ENCODE measurements around the gene PRUNE2. TPM values are rescaled to one million over a fixed set of nuclear protein-coding genes. Genes with fewer than 3 reads are reported as not detected.

The PRUNE2 gene
- total RNA-seq, 1 donor from 2014 or later = 1.9 TPM

- no peak for DNase-seq (ENCODE audit: missing footprints)
- intact Hi-C loops (cut with DNase I) = no loop called here
- ATAC-seq = no peak
These were observed 3.5 kb downstream of the PRUNE2 start for GRCh38 chr9:76902395-76902794.

DNA sequence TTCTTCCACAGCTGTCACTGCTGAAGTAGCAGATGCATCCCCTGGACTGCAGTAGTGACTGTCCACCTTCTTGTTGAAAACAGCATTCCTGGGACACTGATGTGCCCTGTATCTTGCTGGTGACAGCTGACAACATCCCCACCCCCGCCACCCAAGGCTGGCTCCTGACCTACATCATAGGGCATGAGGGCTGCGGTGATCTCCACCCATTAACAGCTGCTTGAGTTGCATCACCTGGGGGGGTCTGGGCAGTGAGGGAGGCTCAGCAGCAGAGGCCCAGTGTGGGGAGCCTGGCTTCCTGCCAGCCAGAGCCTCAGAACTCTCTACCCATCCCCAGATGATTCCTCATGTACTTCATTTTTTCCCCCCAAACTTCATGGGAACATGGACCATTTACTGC is 4.1 kb downstream of the PRUNE2 start:
- no peak for ATAC-seq
- DNase-seq (ENCODE audit: missing footprints) = no peak
- intact Hi-C loops (cut with DNase I) = no loop called here

DNA sequence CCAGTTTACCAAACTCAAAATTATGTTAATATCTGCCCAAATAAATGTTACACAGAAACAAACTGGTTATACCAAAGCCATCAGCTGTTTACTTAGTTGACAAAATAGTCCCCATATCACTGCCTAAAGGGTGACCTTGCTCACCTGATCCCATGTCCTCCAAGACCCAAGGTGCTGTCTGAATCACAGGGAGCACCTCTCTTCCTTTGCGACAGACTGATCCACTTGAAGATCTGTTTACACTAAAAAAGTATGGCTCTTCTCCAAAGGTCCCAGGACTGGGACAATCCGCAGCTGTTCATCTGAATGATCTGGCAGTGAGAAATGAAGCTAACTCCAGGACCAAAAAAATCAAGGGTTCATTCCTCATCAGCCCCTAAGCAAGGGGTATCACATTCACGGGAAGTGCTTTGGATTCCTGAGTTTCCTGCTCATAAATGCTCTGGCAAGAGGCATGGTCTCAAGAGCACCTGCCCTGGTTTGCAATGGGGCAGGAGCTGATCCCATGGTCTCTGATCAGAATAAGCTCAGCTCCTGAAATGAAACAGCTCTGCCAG is 5.0 kb downstream of the PRUNE2 start:
- intact Hi-C loops (cut with DNase I) = no loop called here
- ATAC-seq (no peak), DNase-seq (ENCODE audit: missing footprints) (no peak)

- ATAC-seq (no peak), DNase-seq (ENCODE audit: missing footprints) (no peak)
- intact Hi-C loops (cut with DNase I) = no loop called here
These were observed 7.1 kb downstream of the PRUNE2 start for GRCh38 chr9:76898786-76899185.

DNA sequence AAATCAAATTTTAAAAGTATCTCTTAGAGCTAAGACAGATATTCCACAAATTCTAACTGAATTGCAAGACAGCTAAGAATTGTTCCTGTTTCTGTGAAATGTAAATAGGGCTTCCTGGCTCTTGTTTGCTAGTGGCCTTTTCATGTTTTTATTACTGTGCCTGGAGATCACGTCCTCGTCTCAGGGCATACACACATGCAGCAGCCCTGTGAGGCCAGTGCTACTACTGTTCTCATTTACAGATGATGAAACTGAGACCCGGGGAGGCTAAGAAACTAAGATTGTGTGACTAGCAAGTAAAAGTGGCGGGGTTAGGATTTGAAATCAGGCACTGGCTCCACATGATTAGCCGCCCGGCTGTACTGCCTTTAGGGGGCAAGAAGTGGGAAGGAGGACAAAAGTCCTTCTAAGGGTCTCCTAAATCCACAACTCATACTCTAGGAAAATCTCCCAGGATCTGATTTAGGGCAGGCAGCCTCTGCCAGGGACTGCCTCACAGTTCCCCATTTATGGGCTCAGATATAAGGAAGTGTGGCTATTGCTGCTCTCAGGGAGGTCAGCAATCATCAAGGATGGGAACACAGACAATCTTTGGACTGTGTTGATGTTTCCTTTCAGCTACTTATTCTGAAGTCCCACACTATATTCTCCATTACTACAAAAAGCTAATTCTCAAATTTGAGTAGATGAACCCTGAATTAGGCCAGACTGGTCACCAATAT is 7.9 kb downstream of the PRUNE2 start:
- intact Hi-C loops (cut with DNase I) = no loop called here
- ATAC-seq = no peak
- DNase-seq (ENCODE audit: missing footprints) = no peak

GRCh38 chr9:76896035-76896434 is 9.9 kb downstream of the PRUNE2 start:
- ATAC-seq = no peak
- intact Hi-C loops (cut with DNase I) = no loop called here
- DNase-seq (ENCODE audit: missing footprints) = no peak

GRCh38 chr9:76895186-76895585 is 10.7 kb downstream of the PRUNE2 start:
- intact Hi-C loops (cut with DNase I) = no loop called here
- DNase-seq (ENCODE audit: missing footprints) (no peak), ATAC-seq (no peak)

DNA sequence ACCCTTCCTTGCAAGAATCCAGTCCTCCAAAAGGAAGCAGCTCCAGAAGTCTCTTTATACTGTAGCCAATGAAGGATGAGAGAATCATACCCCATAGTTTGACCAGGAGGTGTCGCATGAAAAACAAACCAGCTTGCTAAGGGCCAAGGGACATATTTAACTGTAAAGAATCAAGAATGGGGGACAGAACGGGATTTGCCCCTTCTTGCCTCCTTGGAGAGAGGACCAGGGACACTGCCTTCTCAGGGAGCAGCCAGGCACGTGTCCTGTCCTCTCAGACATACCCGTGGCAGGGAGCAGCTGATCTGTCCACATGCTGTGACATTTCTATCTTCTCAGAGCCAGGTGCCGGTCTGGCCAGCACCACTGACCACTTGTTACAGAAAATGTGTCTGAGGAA is 11.7 kb downstream of the PRUNE2 start:
- DNase-seq (ENCODE audit: missing footprints) (no peak), ATAC-seq (no peak)
- intact Hi-C loops (cut with DNase I) = no loop called here

DNA sequence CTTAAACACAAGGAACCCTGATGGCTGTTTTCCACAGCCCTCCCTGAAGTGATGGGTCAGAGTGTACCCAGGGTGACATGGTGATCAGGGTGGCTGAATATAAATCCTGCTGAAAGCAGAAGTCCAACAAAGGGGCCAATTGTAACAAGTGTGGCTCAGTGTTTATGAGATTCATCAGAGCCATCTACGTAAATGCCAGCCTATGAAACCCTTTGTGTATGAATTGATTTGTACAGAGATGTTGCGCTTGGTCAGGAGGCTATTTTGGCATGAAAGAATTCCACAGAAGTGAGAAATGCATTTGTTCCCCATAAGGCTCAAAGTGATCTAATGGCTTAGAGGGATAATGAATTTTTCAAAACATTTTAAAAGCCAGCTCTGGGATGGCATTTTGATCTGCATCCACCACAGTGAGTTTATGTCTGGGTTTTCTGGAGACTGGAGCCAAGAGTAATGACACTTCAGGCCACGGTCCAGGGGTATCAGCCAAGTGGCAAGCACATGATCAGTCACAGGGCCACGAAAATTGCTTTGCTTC is 12.4 kb downstream of the PRUNE2 start:
- DNase-seq (ENCODE audit: missing footprints) (no peak), ATAC-seq (no peak)
- intact Hi-C loops (cut with DNase I) = no loop called here

DNA sequence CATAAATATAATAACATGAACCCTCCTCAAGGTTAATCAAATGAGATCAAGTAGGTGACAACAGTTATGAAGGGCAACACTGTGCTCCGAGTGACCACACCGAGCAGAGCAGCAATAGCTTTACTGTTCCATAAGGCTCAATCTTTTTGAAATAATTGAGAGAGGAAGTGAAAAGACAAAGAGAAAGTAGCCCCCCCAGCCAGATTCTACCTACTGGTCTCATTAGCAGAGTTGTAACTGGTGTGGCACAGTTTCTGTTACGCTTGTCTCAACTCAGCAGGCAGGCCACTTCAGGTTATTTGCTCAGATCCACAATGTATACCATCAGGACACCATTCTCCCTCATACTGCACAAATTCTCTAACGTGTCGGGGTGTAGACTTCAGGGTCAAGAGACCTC is 14.0 kb downstream of the PRUNE2 start:
- ATAC-seq (no peak), DNase-seq (ENCODE audit: missing footprints) (no peak)
- intact Hi-C loops (cut with DNase I) = no loop called here

GRCh38 chr9:76891279-76891678 is 14.6 kb downstream of the PRUNE2 start:
- intact Hi-C loops (cut with DNase I) = no loop called here
- ATAC-seq (no peak), DNase-seq (ENCODE audit: missing footprints) (no peak)

DNA sequence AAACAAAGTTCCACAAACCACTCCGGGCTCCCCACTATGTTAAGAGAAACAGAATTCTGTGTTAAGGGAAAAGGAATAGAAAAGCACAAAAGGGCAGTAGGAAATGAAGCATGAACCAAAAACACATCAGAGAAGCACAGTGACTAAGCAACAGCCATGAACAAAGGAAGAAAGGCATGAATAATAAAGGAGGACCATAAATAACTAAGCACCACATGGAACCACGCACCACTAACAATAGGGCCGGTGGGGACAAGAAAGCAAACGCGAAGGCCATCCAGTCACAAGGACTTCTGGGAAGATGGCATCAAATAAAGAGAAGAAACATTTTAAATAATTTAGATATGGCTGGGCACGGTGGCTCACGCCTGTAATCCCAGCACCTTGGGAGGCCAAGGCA is 18.0 kb downstream of the PRUNE2 start:
- DNase-seq (ENCODE audit: missing footprints) (no peak), ATAC-seq (no peak)
- intact Hi-C loops (cut with DNase I) = no loop called here

DNA sequence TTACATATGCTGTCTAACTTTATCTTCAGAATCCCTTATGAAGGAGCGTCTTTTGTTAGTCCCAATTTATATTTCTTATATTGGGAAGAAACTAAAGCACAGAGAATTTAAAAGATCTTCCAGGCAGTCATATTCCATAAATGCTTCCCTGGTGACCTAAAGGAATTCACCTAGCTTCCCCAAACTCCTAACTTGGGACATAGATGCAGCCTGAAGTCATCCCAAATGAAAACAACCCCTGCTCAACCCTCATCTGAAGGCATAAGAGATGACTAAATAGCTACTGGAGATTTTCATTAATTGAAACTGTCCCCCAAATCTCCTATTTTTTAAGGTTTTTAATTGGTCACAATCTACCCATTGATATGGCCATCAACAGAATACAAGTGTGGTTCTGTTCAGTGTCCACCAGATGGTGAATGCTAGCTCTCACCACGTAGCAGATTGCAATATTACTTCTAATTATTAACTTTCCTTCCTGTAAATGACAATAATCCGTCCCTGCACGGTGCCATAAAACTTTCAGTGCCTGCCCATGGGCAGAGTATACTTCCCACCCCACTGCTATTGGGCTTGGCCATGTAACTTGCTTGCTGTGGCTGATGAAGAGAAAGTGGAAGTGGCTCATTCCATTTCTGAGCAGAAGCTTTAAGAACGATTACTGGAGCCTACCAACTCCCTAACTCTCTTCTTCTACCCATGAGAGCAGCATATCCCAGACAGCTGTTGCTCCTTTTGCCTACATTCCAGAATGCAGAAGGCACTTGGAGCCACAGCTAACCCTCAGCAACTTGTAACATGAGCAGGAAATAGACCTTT is 18.7 kb downstream of the PRUNE2 start:
- no peak for DNase-seq (ENCODE audit: missing footprints)
- intact Hi-C loops (cut with DNase I) = no loop called here
- ATAC-seq = no peak

DNA sequence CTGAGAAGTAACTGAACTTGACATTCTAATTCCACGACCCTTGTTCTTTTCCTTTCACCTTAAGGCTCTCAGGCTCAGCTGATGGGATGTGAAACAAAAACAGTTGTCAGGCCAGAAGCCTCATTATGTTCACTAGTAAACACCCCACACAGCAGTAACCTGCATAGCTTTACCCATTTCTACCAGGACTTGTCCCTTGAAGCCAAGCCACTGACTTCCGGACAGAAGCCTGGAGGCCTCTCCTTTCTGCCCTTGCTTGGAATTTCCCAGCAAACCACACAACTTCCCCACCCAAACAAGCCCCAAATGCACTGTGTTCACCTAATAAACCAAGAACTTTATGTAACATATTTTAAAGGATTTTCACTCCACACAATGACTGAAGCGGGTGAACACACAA is 19.6 kb downstream of the PRUNE2 start:
- ATAC-seq = no peak
- no peak for DNase-seq (ENCODE audit: missing footprints)
- intact Hi-C loops (cut with DNase I) = no loop called here

DNA sequence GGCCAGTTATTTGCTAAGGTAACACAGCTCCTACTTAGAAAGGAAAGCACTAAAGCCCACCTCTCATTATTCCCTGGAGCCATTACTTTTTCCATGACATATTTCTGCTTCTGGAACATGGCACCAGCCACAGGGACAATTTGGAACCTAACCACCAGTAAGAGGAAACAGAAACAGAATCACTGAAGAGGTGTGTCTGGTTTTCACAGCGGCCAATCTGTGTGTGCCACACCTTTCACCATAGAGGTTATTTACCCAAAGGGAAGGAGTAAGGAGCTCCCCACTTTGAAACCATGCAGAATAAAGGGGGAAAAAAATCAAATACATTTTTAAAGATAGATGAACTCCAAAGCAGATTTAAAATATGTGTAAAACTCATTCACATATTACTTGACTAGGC is 21.1 kb downstream of the PRUNE2 start:
- intact Hi-C loops (cut with DNase I) = no loop called here
- ATAC-seq (no peak), DNase-seq (ENCODE audit: missing footprints) (no peak)

- intact Hi-C loops (cut with DNase I) = no loop called here
- DNase-seq (ENCODE audit: missing footprints) (no peak), ATAC-seq (no peak)
These were observed 22.5 kb downstream of the PRUNE2 start for GRCh38 chr9:76883341-76883855.

GRCh38 chr9:76882686-76883085 is 23.2 kb downstream of the PRUNE2 start:
- ATAC-seq = no peak
- intact Hi-C loops (cut with DNase I) = no loop called here
- DNase-seq (ENCODE audit: missing footprints) = no peak

GRCh38 chr9:76880210-76880609 is 25.7 kb downstream of the PRUNE2 start:
- intact Hi-C loops (cut with DNase I) = no loop called here
- DNase-seq (ENCODE audit: missing footprints) (no peak), ATAC-seq (no peak)

GRCh38 chr9:76878933-76879332 is 27.0 kb downstream of the PRUNE2 start:
- DNase-seq (ENCODE audit: missing footprints) (no peak), ATAC-seq (no peak)
- intact Hi-C loops (cut with DNase I) = no loop called here

- intact Hi-C loops (cut with DNase I) = no loop called here
- no peak for DNase-seq (ENCODE audit: missing footprints)
These were observed 28.0 kb downstream of the PRUNE2 start for GRCh38 chr9:76877961-76878360.

More at GRCh38 chr9:76877961-76878360, 28.0 kb downstream of the PRUNE2 start:
- ATAC-seq = no peak
